ENCODE results near the gene TRPM3. TPM values are rescaled to one million over a fixed set of nuclear protein-coding genes. Genes with fewer than 3 reads are reported as not detected.

TRPM3 gene
- total RNA-seq, 4 donors from 2014 or later, result 0.07 to 0.66 TPM; not detected in 2

GRCh38 chr9:70772601-70773000 is 348.8 kb downstream of the TRPM3 start:
- TF ChIP-seq POLR2A (IDR thresholded peaks at IDR 0.05), result no peak
- no peak for TF ChIP-seq CTCF (IDR thresholded peaks at IDR 0.05 in 4 of 5, conservative IDR thresholded peaks at IDR 0.05 in 1 of 5)
- in situ Hi-C loops (cut with MboI; ENCODE audit: low sequenced_read_pairs in 4 of 4), result no loop called here
- no peaks in the 10 kb centered on the region for H3K9me3 ChIP-seq
- H3K27me3 ChIP-seq, result no peaks in the 10 kb centered on the region
- H3K36me3 ChIP-seq, result no peaks in the 10 kb centered on the region
- no peak for DNase-seq
- intact Hi-C loops (cut with DNase I; ENCODE audit: low total_unique reads), result no loop called here
- no peak overlapping the region for H3K4me3 ChIP-seq
- no peaks in the 10 kb centered on the region for H3K4me1 ChIP-seq
- no peak for ATAC-seq
- no peak overlapping the region for H3K27ac ChIP-seq

- DNase-seq (no peak), ATAC-seq (no peak)
- no peaks in the 10 kb centered on the region for H3K36me3 ChIP-seq
- H3K4me1 ChIP-seq, result no peaks in the 10 kb centered on the region
- intact Hi-C loops (cut with DNase I; ENCODE audit: low total_unique reads) (no loop called here), in situ Hi-C loops (cut with MboI; ENCODE audit: low sequenced_read_pairs in 4 of 4) (no loop called here)
- no peak for TF ChIP-seq CTCF (IDR thresholded peaks at IDR 0.05 in 4 of 5, conservative IDR thresholded peaks at IDR 0.05 in 1 of 5)
- TF ChIP-seq POLR2A (IDR thresholded peaks at IDR 0.05), result no peak
- H3K4me3 ChIP-seq, result no peak overlapping the region
- H3K27ac ChIP-seq, result no peak overlapping the region
- H3K27me3 ChIP-seq, result no peaks in the 10 kb centered on the region
- no peaks in the 10 kb centered on the region for H3K9me3 ChIP-seq
Measured at GRCh38 chr9:70765946-70766345, 355.5 kb downstream of the TRPM3 start.

DNA sequence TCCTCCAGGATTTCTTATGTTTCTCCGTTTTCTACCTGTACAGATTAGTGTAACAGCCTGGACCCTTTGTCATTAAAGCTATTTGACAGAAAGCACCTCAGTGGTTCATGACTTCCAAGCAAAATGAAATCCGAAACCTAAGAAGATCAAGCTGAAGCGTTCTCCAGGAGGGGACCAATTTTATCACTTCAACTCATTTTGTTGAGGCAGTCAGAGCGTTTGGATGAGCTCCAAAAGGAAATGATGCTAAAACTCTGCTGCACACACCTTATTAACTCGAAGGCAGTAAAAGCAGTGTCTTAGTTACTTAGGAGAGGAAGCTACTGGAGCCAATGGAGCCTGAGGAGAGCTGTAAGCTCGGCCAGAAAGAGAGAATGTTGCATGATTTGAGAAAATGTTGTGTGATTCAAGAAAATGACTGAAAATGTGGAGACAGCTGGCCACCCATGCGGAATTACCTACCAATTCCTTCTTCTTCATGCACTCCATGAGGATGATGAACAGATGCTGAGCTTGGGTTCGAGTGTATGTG is 360.2 kb downstream of the TRPM3 start:
- H3K27ac ChIP-seq, result no peak overlapping the region
- ATAC-seq (no peak), DNase-seq (no peak)
- H3K9me3 ChIP-seq, result no peaks in the 10 kb centered on the region
- no peaks in the 10 kb centered on the region for H3K27me3 ChIP-seq
- no peaks in the 10 kb centered on the region for H3K36me3 ChIP-seq
- intact Hi-C loops (cut with DNase I; ENCODE audit: low total_unique reads) (no loop called here), in situ Hi-C loops (cut with MboI; ENCODE audit: low sequenced_read_pairs in 4 of 4) (no loop called here)
- no peak overlapping the region for H3K4me3 ChIP-seq
- no peak for TF ChIP-seq CTCF (IDR thresholded peaks at IDR 0.05 in 4 of 5, conservative IDR thresholded peaks at IDR 0.05 in 1 of 5)
- TF ChIP-seq POLR2A (IDR thresholded peaks at IDR 0.05), result no peak
- no peaks in the 10 kb centered on the region for H3K4me1 ChIP-seq

- Histone ChIP-seq H3K27ac (no peak overlapping the region), H3K4me1 (no peaks in the 10 kb centered on the region), H3K4me3 (no peak overlapping the region), H3K27me3 (no peaks in the 10 kb centered on the region), H3K9me3 (no peaks in the 10 kb centered on the region), H3K36me3 (no peaks in the 10 kb centered on the region)
- ATAC-seq, result no peak
- TF ChIP-seq CTCF (IDR thresholded peaks at IDR 0.05 in 4 of 5, conservative IDR thresholded peaks at IDR 0.05 in 1 of 5) (no peak), POLR2A (IDR thresholded peaks at IDR 0.05) (no peak)
- no peak for DNase-seq
- intact Hi-C loops (cut with DNase I; ENCODE audit: low total_unique reads) (no loop called here), in situ Hi-C loops (cut with MboI; ENCODE audit: low sequenced_read_pairs in 4 of 4) (no loop called here)
Measured at GRCh38 chr9:70760228-70760627, 361.2 kb downstream of the TRPM3 start.

DNA sequence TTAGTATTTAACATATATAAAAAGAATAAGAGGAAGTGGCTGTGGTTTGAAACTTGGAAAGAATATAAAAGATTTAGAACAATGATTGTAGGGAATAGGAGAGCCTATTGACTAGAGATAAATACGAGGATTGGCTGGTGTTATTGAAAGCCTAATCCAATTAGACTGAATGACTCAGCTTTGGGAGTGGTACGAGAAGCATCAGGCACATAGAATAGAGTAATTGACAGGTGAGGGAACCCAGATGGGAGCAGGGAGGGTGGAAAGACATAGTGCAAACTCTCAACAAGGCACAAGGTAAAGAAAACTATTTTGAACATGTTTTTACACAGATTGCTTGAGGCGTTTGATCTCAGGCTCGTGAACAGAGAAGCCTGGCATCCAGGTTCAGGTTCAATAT is 368.1 kb downstream of the TRPM3 start:
- H3K9me3 ChIP-seq, result no peaks in the 10 kb centered on the region
- ATAC-seq (no peak), DNase-seq (no peak)
- H3K4me1 ChIP-seq, result no peaks in the 10 kb centered on the region
- TF ChIP-seq POLR2A (IDR thresholded peaks at IDR 0.05), result no peak
- TF ChIP-seq CTCF (IDR thresholded peaks at IDR 0.05 in 4 of 5, conservative IDR thresholded peaks at IDR 0.05 in 1 of 5), result no peak
- no peaks in the 10 kb centered on the region for H3K27me3 ChIP-seq
- no peak overlapping the region for H3K27ac ChIP-seq
- no peaks in the 10 kb centered on the region for H3K36me3 ChIP-seq
- intact Hi-C loops (cut with DNase I; ENCODE audit: low total_unique reads) (no loop called here), in situ Hi-C loops (cut with MboI; ENCODE audit: low sequenced_read_pairs in 4 of 4) (no loop called here)
- H3K4me3 ChIP-seq, result no peak overlapping the region

All from gastrocnemius medialis (tissue), 4 donors.